Right lobe of liver (tissue), 4 donors: Measurements from ENCODE around the gene MAGEB17.

ENCODE experiments used
- CTCF ChIP-seq, 4 donors: fragments of 200-600 bp in 3 of 4; fragments of 450-650 bp in 1 of 4; IDR thresholded peaks; one replicate each; pipeline versions ENCODE4 v1.5.1 to v1.8.0; 2016 to 2022; ENCODE audit warnings: antibody characterized with exemption in 4 of 4, mild to moderate bottlenecking in 2 of 4
- POLR2A ChIP-seq: fragments of 450-650 bp; IDR thresholded peaks from one replicate; pipeline ENCODE4 v1.6.1; 2017; ENCODE audit warnings: antibody characterized with exemption, mild to moderate bottlenecking
- donor health status: DM: no; HTN: no; CAD: no.
- donor health status: DM: no; HTN: no; CAD: no.
- donor health status: DM: no; HTN: yes; CAD: no.

- TF ChIP-seq CTCF (IDR thresholded peaks at IDR 0.05) (no peak), POLR2A (no peak)
Observed at GRCh38 chrX:16186380-16187007, 19.2 kb downstream of the MAGEB17 start.
